Common myeloid progenitor, CD34-positive (primary cell): ENCODE data around the gene FZD1.
A peak's percentile ranks its signal among the peaks of the same experiment; 100 is the strongest.

Experiments
- CTCF ChIA-PET: fragments of 350-600 bp; sonication (Branson Sonifier 250); formaldehyde crosslinking; loops from one replicate; lab custom pipeline; 2021; ENCODE audit warnings: antibody characterized with exemption; lab: Charles Lee
- POLR2A ChIA-PET: fragments of 350-600 bp; sonication (Branson Sonifier 250); formaldehyde crosslinking; loops from one replicate; lab custom pipeline; 2021; ENCODE audit warnings: antibody characterized with exemption; lab: Charles Lee
- DNase-seq, 3 donors: peaks; one replicate each; pipeline versions ENCODE4 v3.0.0 to v3.0.0-alpha.2; 2013
- H3K27ac ChIP-seq, 2 experiments: 1 replicate in 1 of 2; 2 replicates in 1 of 2; pipeline ENCODE4 v1.7.0; 2013; ENCODE audit warnings: inconsistent platforms in 2 of 2, low read length in 2 of 2, mild to moderate bottlenecking in 2 of 2, low read depth in 1 of 2, moderate library complexity in 1 of 2; ENCODE audit not compliant: severe bottlenecking in 2 of 2, insufficient read depth in 1 of 2, poor library complexity in 1 of 2
- H3K27me3 ChIP-seq, 5 experiments: replicated peaks in 2 of 5; 1 replicate in 3 of 5; 2 replicates in 2 of 5; pipeline versions ENCODE4 v1.6.1 to v1.7.0; 2013; ENCODE audit warnings: low read length in 4 of 5, mild to moderate bottlenecking in 2 of 5, moderate library complexity in 2 of 5, inconsistent platforms in 1 of 5; ENCODE audit not compliant: insufficient read depth in 5 of 5, control insufficient read depth in 4 of 5
- H3K36me3 ChIP-seq, 4 experiments: 1 replicate in 2 of 4; 2 replicates in 2 of 4; pipeline versions ENCODE4 v1.6.1 to v1.7.0; 2013; ENCODE audit warnings: low read length in 3 of 4, control low read depth in 1 of 4, mild to moderate bottlenecking in 1 of 4; ENCODE audit not compliant: control insufficient read depth in 4 of 4, insufficient read depth in 4 of 4
- H3K4me1 ChIP-seq, 4 experiments: 1 replicate in 3 of 4; 2 replicates in 1 of 4; pipeline versions ENCODE4 v1.6.1 to v1.7.1; 2013; ENCODE audit warnings: low read length in 3 of 4, mild to moderate bottlenecking in 3 of 4, control low read depth in 1 of 4, inconsistent platforms in 1 of 4, moderate library complexity in 1 of 4; ENCODE audit not compliant: control insufficient read depth in 4 of 4, insufficient read depth in 4 of 4; ENCODE audit errors: control extremely low read depth in 1 of 4
- H3K4me3 ChIP-seq, 7 experiments: 1 replicate in 4 of 7; 2 replicates in 3 of 7; pipeline versions ENCODE4 v1.5.1 to v1.7.0; 2013; ENCODE audit warnings: mild to moderate bottlenecking in 7 of 7, low read length in 6 of 7, moderate library complexity in 6 of 7, inconsistent platforms in 2 of 7, low read depth in 2 of 7, control low read depth in 1 of 7; ENCODE audit not compliant: insufficient read depth in 4 of 7, control insufficient read depth in 1 of 7; ENCODE audit errors: extremely low read depth in 1 of 7
- H3K9me3 ChIP-seq, 5 experiments: 1 replicate in 4 of 5; 2 replicates in 1 of 5; pipeline versions ENCODE4 v1.6.1 to v1.7.1; 2013; ENCODE audit warnings: low read length in 4 of 5, mild to moderate bottlenecking in 2 of 5, inconsistent platforms in 1 of 5, low read depth in 1 of 5, moderate library complexity in 1 of 5; ENCODE audit not compliant: control insufficient read depth in 4 of 5, insufficient read depth in 2 of 5; ENCODE audit errors: control extremely low read depth in 1 of 5
- WGBS: methylation state at CpG from one replicate; pipeline ENCODE4 v1.1.5; 2013; ENCODE audit not compliant: insufficient coverage; 5-methylcytosine and 5-hydroxymethylcytosine counted together

Gene FZD1

DNA sequence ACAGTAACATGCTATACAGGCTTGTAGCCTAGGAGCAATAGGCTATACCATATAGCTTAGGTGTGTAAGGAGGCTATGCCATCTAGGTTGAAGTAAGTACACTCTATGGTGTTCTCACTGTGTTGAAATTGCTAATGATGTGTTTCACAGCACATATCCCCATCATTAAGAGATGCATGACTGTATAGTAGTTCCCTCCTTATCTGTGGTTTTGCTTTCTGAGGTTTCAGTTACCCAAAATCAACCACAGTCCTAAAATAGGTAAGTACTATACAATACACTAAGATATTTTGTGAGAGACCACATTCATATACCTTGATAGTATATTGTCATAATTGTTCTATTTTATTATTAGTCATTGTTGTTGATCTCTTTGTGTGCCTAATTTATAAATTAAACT lies 12.7 kb downstream of the FZD1 start:
- no peak overlapping the region for H3K27ac ChIP-seq
- H3K9me3 ChIP-seq = no peaks in the 10 kb centered on the region
- no peak overlapping the region for H3K4me3 ChIP-seq
- ChIA-PET CTCF (interaction anchor here (2.1 kb wide), 1 partner anchor 11 kb away, joined by 8 read pairs; no protein-coding TSS in a partner anchor), POLR2A (no interaction called here)
- no peaks in the 10 kb centered on the region for H3K36me3 ChIP-seq
- DNase-seq = no peak
- H3K27me3 ChIP-seq = no peaks in the 10 kb centered on the region
- H3K4me1 ChIP-seq = no peaks in the 10 kb centered on the region

DNA sequence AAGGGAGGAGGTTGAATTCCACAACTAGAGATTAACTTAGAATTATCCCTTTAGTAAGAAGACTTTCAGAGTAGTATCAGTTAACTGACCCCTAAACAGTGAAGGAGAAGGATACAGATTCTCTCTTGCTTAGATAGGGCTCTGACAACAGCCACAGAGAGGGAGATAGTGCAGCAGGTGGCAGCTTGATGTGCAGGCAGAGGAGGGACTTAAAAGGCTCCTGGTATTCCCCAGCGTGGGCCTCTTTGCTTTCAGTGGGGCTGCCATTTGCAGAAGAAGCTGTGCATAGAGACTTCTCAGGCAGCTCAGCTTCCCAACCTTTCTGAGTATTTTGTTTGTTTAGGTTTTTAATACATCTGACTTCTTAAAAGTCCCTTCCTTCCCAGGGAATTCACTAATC lies 16.0 kb downstream of the FZD1 start:
- 100% methylated on average over 1 of the region's 1 CpG for WGBS
- H3K4me3 ChIP-seq = no peak overlapping the region
- no peak for DNase-seq
- ChIA-PET POLR2A (interaction anchor here (0.7 kb wide), 1 partner anchor 22 kb away, joined by 4 read pairs; no protein-coding TSS in a partner anchor), CTCF (interaction anchor here (1.0 kb wide), 1 partner anchor 28 kb away, joined by 6 read pairs; no protein-coding TSS in a partner anchor)
- no peak overlapping the region for H3K27ac ChIP-seq
- no peaks in the 10 kb centered on the region for H3K27me3 ChIP-seq
- H3K36me3 ChIP-seq = no peaks in the 10 kb centered on the region
- no peaks in the 10 kb centered on the region for H3K9me3 ChIP-seq
- H3K4me1 ChIP-seq = no peaks in the 10 kb centered on the region

DNA sequence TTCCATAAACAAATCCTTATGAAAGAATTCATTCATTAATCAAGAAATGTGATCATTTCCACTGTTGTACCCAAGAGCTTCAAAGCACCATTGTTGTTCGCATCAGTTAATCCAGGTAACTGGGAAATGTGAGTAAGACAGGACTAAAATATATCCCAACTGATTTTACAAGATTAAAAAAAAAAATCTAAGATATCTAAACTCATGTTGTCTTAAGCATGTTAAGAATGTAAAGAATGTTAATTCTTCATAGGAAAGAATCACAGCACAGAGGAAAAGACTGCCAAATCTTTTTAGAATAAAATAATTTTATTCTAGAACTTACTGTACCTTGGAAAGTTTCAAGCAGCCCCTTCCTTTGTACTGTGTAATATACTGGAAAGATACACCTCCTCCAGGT lies 16.4 kb downstream of the FZD1 start:
- no CpG with 5 or more reads among the region's 1 CpG for WGBS
- ChIA-PET CTCF (no interaction called here), POLR2A (no interaction called here)
- no peak for DNase-seq
- Histone ChIP-seq H3K27ac (no peak overlapping the region), H3K36me3 (no peaks in the 10 kb centered on the region), H3K9me3 (no peaks in the 10 kb centered on the region), H3K27me3 (no peaks in the 10 kb centered on the region), H3K4me3 (no peak overlapping the region), H3K4me1 (no peaks in the 10 kb centered on the region)

DNA sequence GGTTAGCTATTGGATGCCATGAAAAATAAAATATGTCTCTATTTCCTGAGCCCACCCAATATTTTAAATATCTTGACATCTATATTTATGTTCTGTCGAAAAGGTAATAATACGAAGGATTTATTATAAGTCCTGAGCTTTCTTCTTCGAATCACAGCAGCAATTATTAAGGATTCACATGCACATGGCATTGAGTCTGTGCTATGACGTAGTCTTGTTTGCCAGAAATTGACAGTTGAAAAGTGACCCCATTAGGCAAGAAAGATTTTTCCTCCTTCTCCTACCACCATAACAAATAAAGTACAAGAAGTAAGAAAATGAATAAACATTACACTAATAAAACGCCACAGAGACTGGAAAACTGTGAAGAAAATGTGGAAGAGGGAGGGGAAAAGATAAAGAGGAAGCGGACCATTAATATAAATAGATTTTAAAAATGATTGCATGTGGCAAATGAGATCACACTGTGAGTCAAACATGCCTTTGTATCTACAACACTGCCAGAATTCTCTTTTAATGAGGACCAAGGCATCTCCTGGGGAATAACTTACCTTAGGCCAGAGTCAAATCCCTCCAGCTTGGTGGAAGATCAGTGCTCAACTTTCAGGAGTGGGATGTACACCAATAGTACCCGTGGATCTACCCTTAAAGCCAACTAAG lies 21.6 kb downstream of the FZD1 start:
- WGBS = 100% methylated on average over 1 of the region's 7 CpGs
- no peak for DNase-seq
- CTCF ChIA-PET = no interaction called here
- H3K4me3 ChIP-seq = no peak overlapping the region
- no peaks in the 10 kb centered on the region for H3K4me1 ChIP-seq
- no peaks in the 10 kb centered on the region for H3K9me3 ChIP-seq
- POLR2A ChIA-PET = no interaction called here
- H3K27ac ChIP-seq = no peak overlapping the region
- no peaks in the 10 kb centered on the region for H3K36me3 ChIP-seq
- H3K27me3 ChIP-seq = no peaks in the 10 kb centered on the region

DNA sequence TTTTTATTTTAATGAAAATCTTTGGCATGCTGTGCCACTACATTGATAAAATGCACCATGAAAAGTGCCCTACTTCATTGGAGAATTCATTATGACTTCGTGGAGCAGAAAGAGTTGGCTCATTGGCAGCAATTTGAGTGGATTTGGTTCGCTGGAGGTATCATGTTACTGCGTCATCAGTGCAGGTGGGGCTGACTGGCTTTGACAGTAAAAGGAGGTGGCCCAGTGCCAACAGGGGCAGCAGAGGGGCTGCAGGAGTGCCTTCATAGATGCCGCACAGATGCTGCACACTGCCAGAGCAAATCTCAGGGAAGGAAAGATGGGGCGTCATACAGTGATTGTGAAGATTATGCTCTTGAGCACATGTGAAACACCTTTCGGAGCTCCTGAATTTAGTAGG lies 22.2 kb downstream of the FZD1 start:
- ChIA-PET POLR2A (no interaction called here), CTCF (no interaction called here)
- H3K9me3 ChIP-seq = no peaks in the 10 kb centered on the region
- H3K27me3 ChIP-seq = no peaks in the 10 kb centered on the region
- no peak for DNase-seq
- no peak overlapping the region for H3K4me3 ChIP-seq
- WGBS = 96% methylated on average over 5 of the region's 6 CpGs
- H3K27ac ChIP-seq = no peak overlapping the region
- H3K4me1 ChIP-seq = no peaks in the 10 kb centered on the region
- H3K36me3 ChIP-seq = no peaks in the 10 kb centered on the region

DNA sequence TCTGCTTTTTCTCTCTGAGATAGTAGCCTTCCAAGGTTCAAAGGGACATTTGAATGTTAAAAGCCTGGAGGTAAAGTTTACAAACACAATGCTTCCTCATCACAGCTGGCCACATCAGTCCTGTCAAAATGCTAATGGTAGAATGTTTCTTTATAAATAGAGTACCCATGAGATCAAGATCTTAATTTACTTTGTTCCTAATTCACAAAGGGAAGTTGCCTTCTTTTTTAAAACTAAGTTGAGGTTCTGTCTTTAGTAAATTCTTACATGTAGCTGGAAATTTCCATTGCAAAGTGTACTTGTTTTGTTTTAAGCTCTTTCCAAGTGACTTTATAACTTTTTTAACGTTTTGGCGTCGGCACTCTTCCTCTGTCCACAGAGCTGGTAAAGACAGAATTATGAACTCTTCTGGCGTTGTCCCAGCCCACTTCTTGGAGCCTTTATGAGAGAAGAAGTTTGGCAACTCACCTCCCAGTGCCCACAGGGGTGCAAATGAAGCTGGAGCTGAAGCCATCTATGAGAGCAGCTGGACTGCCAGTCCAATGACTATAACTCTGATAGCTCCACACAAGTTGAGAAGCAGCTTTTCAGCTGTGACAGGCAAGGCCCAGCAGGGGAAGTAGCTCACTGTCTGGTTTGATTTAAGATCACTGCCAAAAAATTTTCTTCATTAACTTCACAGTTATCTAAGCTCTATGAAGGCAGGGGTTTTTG lies 23.3 kb downstream of the FZD1 start:
- POLR2A ChIA-PET = no interaction called here

DNA sequence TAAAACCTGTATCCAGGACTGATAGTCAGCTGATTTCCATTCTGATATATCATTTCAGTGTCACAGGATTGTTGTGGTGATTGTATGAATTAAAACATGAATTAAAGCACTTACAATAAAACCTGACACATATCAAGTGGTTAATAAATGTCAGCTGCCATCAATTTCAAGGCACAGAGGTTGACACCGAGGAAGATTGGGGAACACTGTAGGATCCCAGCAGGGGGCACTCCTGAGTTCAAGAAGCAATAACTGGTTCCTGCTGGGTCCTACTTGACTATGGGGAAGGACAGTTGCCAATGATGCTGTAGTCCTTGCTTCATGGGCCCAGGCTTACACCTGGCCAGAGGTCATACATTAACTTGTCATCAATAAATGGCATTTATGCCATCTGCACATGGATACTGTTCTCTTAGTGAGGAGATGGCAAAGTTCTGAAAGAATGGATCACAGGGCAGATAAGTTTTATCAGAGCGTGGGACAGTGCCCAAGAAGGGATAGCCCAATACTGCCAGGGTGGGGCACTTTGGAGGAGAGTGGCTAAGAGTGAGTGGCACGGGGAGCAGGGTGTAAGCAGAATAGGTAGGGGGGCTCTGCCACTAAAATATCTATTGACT lies 24.1 kb downstream of the FZD1 start:
- ChIA-PET POLR2A (no interaction called here), CTCF (interaction anchor here (0.9 to 1.8 kb wide), 12 partner anchors 10 to 344 kb away, joined by 3 to 8 read pairs (median 4); no protein-coding TSS in a partner anchor)
- no peaks in the 10 kb centered on the region for H3K36me3 ChIP-seq
- no peaks in the 10 kb centered on the region for H3K4me1 ChIP-seq
- H3K9me3 ChIP-seq = no peaks in the 10 kb centered on the region
- peak; percentile 35 to 63 (median 56) for DNase-seq
- H3K27ac ChIP-seq = no peak overlapping the region
- H3K4me3 ChIP-seq = no peak overlapping the region
- 79% methylated on average over 2 of the region's 3 CpGs for WGBS
- H3K27me3 ChIP-seq = no peaks in the 10 kb centered on the region

More for the DNA sequence above, 23.3 kb downstream of the FZD1 start:
- H3K36me3 ChIP-seq = no peaks in the 10 kb centered on the region
- 29% methylated on average over 4 of the region's 4 CpGs for WGBS
- peak overlapping the region in 1 of 7 experiments; percentile 10 for H3K4me3 ChIP-seq
- H3K4me1 ChIP-seq = no peaks in the 10 kb centered on the region
- peak in 2 of 3 donors; percentile 33 to 42 for DNase-seq
- no peak overlapping the region for H3K27ac ChIP-seq
- CTCF ChIA-PET = interaction anchor here (0.9 to 1.8 kb wide), 12 partner anchors 10 to 345 kb away, joined by 3 to 8 read pairs (median 4); no protein-coding TSS in a partner anchor
- H3K9me3 ChIP-seq = no peaks in the 10 kb centered on the region
- H3K27me3 ChIP-seq = no peaks in the 10 kb centered on the region
